ENCODE results near the gene CNNM4.

DNA sequence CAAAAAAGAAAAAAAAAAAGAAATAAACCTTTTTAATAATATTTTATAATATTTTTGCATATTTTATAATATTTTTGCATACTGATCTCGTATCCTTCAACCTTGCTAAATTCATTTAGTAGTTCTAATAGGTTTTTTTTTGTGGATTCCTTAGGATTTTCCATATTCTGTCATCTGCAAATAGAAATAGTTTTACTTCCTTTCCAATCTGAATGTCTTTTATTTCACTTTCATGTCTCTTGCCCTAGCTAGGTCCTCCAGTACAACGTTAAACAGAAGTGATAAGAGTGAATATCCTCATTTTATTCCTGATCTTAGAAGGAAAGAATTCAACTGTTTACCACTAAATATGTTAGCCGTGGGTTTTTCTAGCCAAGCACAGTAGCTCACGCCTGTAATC lies 34.6 kb upstream of the CNNM4 start:
- no peak for TF ChIP-seq POLR2A (IDR thresholded peaks at IDR 0.05)
- TF ChIP-seq POLR2AphosphoS5 (IDR thresholded peaks at IDR 0.05) = no peak
- TF ChIP-seq, protein P1, sequence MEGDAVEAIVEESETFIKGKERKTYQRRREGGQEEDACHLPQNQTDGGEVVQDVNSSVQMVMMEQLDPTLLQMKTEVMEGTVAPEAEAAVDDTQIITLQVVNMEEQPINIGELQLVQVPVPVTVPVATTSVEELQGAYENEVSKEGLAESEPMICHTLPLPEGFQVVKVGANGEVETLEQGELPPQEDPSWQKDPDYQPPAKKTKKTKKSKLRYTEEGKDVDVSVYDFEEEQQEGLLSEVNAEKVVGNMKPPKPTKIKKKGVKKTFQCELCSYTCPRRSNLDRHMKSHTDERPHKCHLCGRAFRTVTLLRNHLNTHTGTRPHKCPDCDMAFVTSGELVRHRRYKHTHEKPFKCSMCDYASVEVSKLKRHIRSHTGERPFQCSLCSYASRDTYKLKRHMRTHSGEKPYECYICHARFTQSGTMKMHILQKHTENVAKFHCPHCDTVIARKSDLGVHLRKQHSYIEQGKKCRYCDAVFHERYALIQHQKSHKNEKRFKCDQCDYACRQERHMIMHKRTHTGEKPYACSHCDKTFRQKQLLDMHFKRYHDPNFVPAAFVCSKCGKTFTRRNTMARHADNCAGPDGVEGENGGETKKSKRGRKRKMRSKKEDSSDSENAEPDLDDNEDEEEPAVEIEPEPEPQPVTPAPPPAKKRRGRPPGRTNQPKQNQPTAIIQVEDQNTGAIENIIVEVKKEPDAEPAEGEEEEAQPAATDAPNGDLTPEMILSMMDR (IDR thresholded peaks at IDR 0.05) = no peak

All from sigmoid colon (tissue), 4 donors.